ENCODE measurements around the gene DSCAML1.

GRCh38 chr11:117824571-117825537, 27.8 kb upstream of the DSCAML1 start, which contains the start of gene FXYD2:
- TF ChIP-seq SIN3A (IDR thresholded peaks at IDR 0.05; ENCODE audit: low read depth) = no peak
- TF ChIP-seq CTCF (IDR thresholded peaks at IDR 0.05 in 2 of 3, conservative IDR thresholded peaks at IDR 0.05 in 1 of 3; ENCODE audit: borderline replicate concordance in 1 of 3, insufficient read depth in 1 of 3, low read depth in 2 of 3, low read length in 2 of 3) = no peak

All from HCT116 (cell line).